GM18507 (cell line): ENCODE measurements around the gene TRIM46.

ENCODE experiments used
- DNase-seq: peaks from one replicate; pipeline ENCODE4 v3.0.0; 2011; ENCODE audit warnings: low read depth; ENCODE audit not compliant: insufficient read length; ENCODE audit errors: extremely low spot score
- FAIRE-seq: peaks from 2 replicates; lab custom pipeline; 2011; peaks lifted over from hg19 to GRCh38; lab: Jason Lieb, UNC

TRIM46 gene

GRCh38 chr1:155173478-155174323, at the start of gene TRIM46:
TSS of gene TRIM46 (plus strand) at chr1:155173849. CDS start at chr1:155173967, 118 bp downstream.
- peak; percentile 5 for FAIRE-seq
- no peak for DNase-seq

- DNase-seq (no peak), FAIRE-seq (no peak)
Measured at GRCh38 chr1:155124503-155125463, 48.9 kb upstream of the TRIM46 start.

- FAIRE-seq (no peak), DNase-seq (no peak)
Measured at GRCh38 chr1:155125511-155125945, 48.1 kb upstream of the TRIM46 start.

- DNase-seq (no peak), FAIRE-seq (no peak)
Measured at GRCh38 chr1:155125946-155126555, 47.6 kb upstream of the TRIM46 start.

GRCh38 chr1:155126556-155127104, 47.0 kb upstream of the TRIM46 start:
- no peak for FAIRE-seq
- DNase-seq: no peak

GRCh38 chr1:155127105-155127966, 46.3 kb upstream of the TRIM46 start, which contains the start of gene EFNA1:
TSS of gene EFNA1 (plus strand) at chr1:155127876. CDS start at chr1:155127978, 102 bp downstream.
- no peak for FAIRE-seq
- no peak for DNase-seq

- no peak for DNase-seq
- no peak for FAIRE-seq
Measured at GRCh38 chr1:155127967-155128754, 45.5 kb upstream of the TRIM46 start.

GRCh38 chr1:155128755-155129473, 44.7 kb upstream of the TRIM46 start:
- DNase-seq (no peak), FAIRE-seq (no peak)

- no peak for FAIRE-seq
- DNase-seq: no peak
Measured at GRCh38 chr1:155130272-155131006, 43.2 kb upstream of the TRIM46 start.

GRCh38 chr1:155131285-155131684, 42.4 kb upstream of the TRIM46 start:
- FAIRE-seq (no peak), DNase-seq (no peak)

GRCh38 chr1:155131856-155132255, 41.8 kb upstream of the TRIM46 start:
- no peak for FAIRE-seq
- no peak for DNase-seq

GRCh38 chr1:155133799-155134281, 39.8 kb upstream of the TRIM46 start:
- DNase-seq: no peak
- FAIRE-seq: no peak

- FAIRE-seq (no peak), DNase-seq (no peak)
Measured at GRCh38 chr1:155134322-155134721, 39.3 kb upstream of the TRIM46 start.

GRCh38 chr1:155134880-155135414, 38.7 kb upstream of the TRIM46 start:
- peak; percentile 42 for FAIRE-seq

GRCh38 chr1:155135415-155136028, 38.1 kb upstream of the TRIM46 start, which contains the start of gene SLC50A1:
TSS of gene SLC50A1 (plus strand) at chr1:155135852. CDS start at chr1:155135912, 60 bp downstream.
- peak; percentile 91 for DNase-seq
- FAIRE-seq: peak; percentile 95

More at GRCh38 chr1:155134880-155135414, 38.7 kb upstream of the TRIM46 start:
- no peak for DNase-seq
